HepG2 (cell line): Measurements from ENCODE around the gene ZNF618. TPM values are rescaled to one million over a fixed set of nuclear protein-coding genes. Genes with fewer than 3 reads are reported as not detected.

Source experiments
- ATAC-seq: fragments of 200-7000 bp; cut with Tn5 transposase; 3 replicates; pipeline ENCODE4 v1.9.1; 2020; ENCODE audit warnings: mild to moderate bottlenecking, moderate library complexity
- BruUV-seq: library from RNA; stranded (reverse); fragments of 400-500 nt; replicated peaks from 2 replicates; lab custom pipeline; 2021; lab: Mats Ljungman, UMichigan
- CTCF ChIA-PET: fragments of 300-600 bp; formaldehyde crosslinking; extraction: SDS; loops from one replicate; lab custom pipeline; 2021; ENCODE audit warnings: low total read pairs, inconsistent platforms, low intra/inter-chr PET ratio; lab: Yijun Ruan, JAX
- POLR2A ChIA-PET: fragments of 350-600 bp; sonication (Branson Sonifier 250); formaldehyde crosslinking; loops from one replicate; lab custom pipeline; 2020; ENCODE audit warnings: antibody characterized with exemption, inconsistent platforms; lab: Yijun Ruan, JAX
- DNase-seq: peaks from one replicate; pipeline ENCODE4 v3.0.0-alpha.2; 2015; ENCODE audit warnings: low spot score
- FAIRE-seq: peaks from 3 replicates; lab custom pipeline; 2011; peaks lifted over from hg19 to GRCh38; lab: Jason Lieb, UNC
- H2AFZ ChIP-seq: one replicate; pipeline ENCODE4 v1.6.1; 2011; ENCODE audit warnings: low read length, inconsistent platforms
- H3K27ac ChIP-seq: fragments of 300-600 bp; 3 replicates; pipeline ENCODE4 v1.8.0; 2011; ENCODE audit warnings: mixed run types, mild to moderate bottlenecking, mixed read lengths, low read length, inconsistent platforms; ENCODE audit not compliant: insufficient read depth; ENCODE audit errors: extremely low read length
- H3K27me3 ChIP-seq, 2 experiments: fragments of 200-600 bp in 1 of 2; 2 replicates in 1 of 2; 3 replicates in 1 of 2; pipeline versions ENCODE4 v1.6.0 to v1.8.0; 2011; ENCODE audit warnings: low read length in 2 of 2, mild to moderate bottlenecking in 2 of 2, moderate library complexity in 2 of 2, inconsistent platforms in 1 of 2; ENCODE audit not compliant: insufficient read depth in 2 of 2, control insufficient read depth in 1 of 2
- H3K36me3 ChIP-seq, 2 experiments: fragments of 200-600 bp in 1 of 2; replicated peaks in 1 of 2; 2 replicates in 1 of 2; 3 replicates in 1 of 2; pipeline versions ENCODE4 v1.5.1 to v1.8.0; 2011; ENCODE audit warnings: low read length in 2 of 2, inconsistent platforms in 1 of 2; ENCODE audit not compliant: insufficient read depth in 2 of 2, control insufficient read depth in 1 of 2
- H3K4me1 ChIP-seq: 2 replicates; pipeline ENCODE4 v1.5.1; 2012; ENCODE audit warnings: low read length, inconsistent platforms; ENCODE audit not compliant: insufficient read depth
- H3K4me2 ChIP-seq: 2 replicates; pipeline ENCODE4 v1.6.0; 2011; ENCODE audit warnings: low read depth, low read length, inconsistent platforms
- H3K4me3 ChIP-seq, 3 experiments: fragments of 200-600 bp in 1 of 3; sonication (generic), shearing (Covaris generic) in 1 of 3; replicated peaks in 1 of 3; 2 replicates each; pipeline ENCODE4 v1.5.1; 2011 to 2016; ENCODE audit warnings: low read length in 3 of 3, inconsistent platforms in 2 of 3, low read depth in 2 of 3, mild to moderate bottlenecking in 2 of 3, control low read depth in 1 of 3, mixed read lengths in 1 of 3; ENCODE audit not compliant: insufficient read depth in 1 of 3
- H3K79me2 ChIP-seq: one replicate; pipeline ENCODE4 v1.6.1; 2011; ENCODE audit warnings: low read length, inconsistent platforms; ENCODE audit not compliant: insufficient read depth
- H3K9ac ChIP-seq: 2 replicates; pipeline ENCODE4 v1.6.0; 2011; ENCODE audit warnings: mild to moderate bottlenecking, low read depth, low read length, inconsistent platforms; ENCODE audit not compliant: insufficient read depth
- H3K9me3 ChIP-seq: 2 replicates; pipeline ENCODE4 v1.5.1; 2012; ENCODE audit warnings: mild to moderate bottlenecking, low read length
- H4K20me1 ChIP-seq: 2 replicates; pipeline ENCODE4 v1.6.0; 2011; ENCODE audit warnings: inconsistent platforms, mild to moderate bottlenecking, low read length, moderate library complexity; ENCODE audit not compliant: insufficient read depth
- ARNT ChIP-seq: fragments of 450-650 bp; IDR thresholded peaks from 2 replicates; pipeline ENCODE4 v1.6.1; 2017
- ELF1 ChIP-seq: sonication (generic); formaldehyde crosslinking; IDR thresholded peaks from 2 replicates; pipeline ENCODE4 v1.4.0; 2020; ENCODE audit warnings: missing genetic modification reagents
- HMG20A ChIP-seq: IDR thresholded peaks from 2 replicates; pipeline ENCODE4 v1.6.1; 2016; ENCODE audit warnings: borderline replicate concordance
- HOXD1 ChIP-seq: sonication (generic); formaldehyde crosslinking; IDR thresholded peaks from 2 replicates; pipeline ENCODE4 v1.5.0; 2020; ENCODE audit warnings: missing genetic modification reagents
- NFE2 ChIP-seq: sonication (generic); formaldehyde crosslinking; IDR thresholded peaks from 2 replicates; pipeline ENCODE4 v1.4.0; 2020; ENCODE audit warnings: missing genetic modification reagents
- NR2F6 ChIP-seq, 2 experiments: IDR thresholded peaks; 2 replicates each; pipeline ENCODE4 v1.6.1; 2016; ENCODE audit warnings: antibody characterized with exemption in 1 of 2, mild to moderate bottlenecking in 1 of 2
- NRL ChIP-seq: sonication (generic); formaldehyde crosslinking; IDR thresholded peaks from 2 replicates; pipeline ENCODE4 v1.5.0; 2020; ENCODE audit warnings: missing genetic modification reagents, mild to moderate bottlenecking, moderate library complexity, borderline replicate concordance
- SNAPC2 ChIP-seq: sonication (generic); formaldehyde crosslinking; IDR thresholded peaks from 2 replicates; pipeline ENCODE4 v1.8.1; 2022; ENCODE audit warnings: mild to moderate bottlenecking, missing genetic modification reagents
- TOPORS ChIP-seq: sonication (generic); formaldehyde crosslinking; IDR thresholded peaks from 2 replicates; pipeline ENCODE4 v1.8.0; 2023; ENCODE audit warnings: mild to moderate bottlenecking, missing genetic modification reagents
- TP53 ChIP-seq: sonication (generic); formaldehyde crosslinking; conservative IDR thresholded peaks from 2 replicates; pipeline ENCODE4 v1.4.0; 2020; ENCODE audit warnings: missing genetic modification reagents
- ZBTB34 ChIP-seq: sonication (generic); formaldehyde crosslinking; IDR thresholded peaks from 2 replicates; pipeline ENCODE4 v1.8.0; 2022; ENCODE audit warnings: mild to moderate bottlenecking, missing genetic modification reagents
- ZFP36 ChIP-seq: fragments of 150-350 bp; IDR thresholded peaks from 2 replicates; pipeline ENCODE4 v1.6.1; 2018; ENCODE audit warnings: borderline replicate concordance, low read length, low read depth; ENCODE audit not compliant: partially characterized antibody
- ZFP36L2 ChIP-seq: sonication (generic); formaldehyde crosslinking; IDR thresholded peaks from 2 replicates; pipeline ENCODE4 v1.4.0; 2020; ENCODE audit warnings: missing genetic modification reagents
- ZNF207 ChIP-seq: fragments of 450-650 bp; IDR thresholded peaks from 2 replicates; pipeline ENCODE4 v1.6.1; 2016; ENCODE audit warnings: antibody characterized with exemption, borderline replicate concordance
- ZNF235 ChIP-seq: sonication (generic); formaldehyde crosslinking; IDR thresholded peaks from 2 replicates; pipeline ENCODE4 v1.8.1; 2023; ENCODE audit warnings: mild to moderate bottlenecking, missing genetic modification reagents, borderline replicate concordance
- ZNF292 ChIP-seq: sonication (generic); formaldehyde crosslinking; IDR thresholded peaks from 2 replicates; pipeline ENCODE4 v1.8.1; 2022; ENCODE audit warnings: mild to moderate bottlenecking, low read depth, missing genetic modification reagents, borderline replicate concordance
- ZNF383 ChIP-seq: sonication (generic); formaldehyde crosslinking; IDR thresholded peaks from 2 replicates; pipeline ENCODE4 v1.4.0; 2020; ENCODE audit warnings: missing genetic modification reagents, mild to moderate bottlenecking, borderline replicate concordance
- ZNF530 ChIP-seq: sonication (generic); formaldehyde crosslinking; IDR thresholded peaks from 2 replicates; pipeline ENCODE4 v1.5.0; 2020; ENCODE audit warnings: low read depth, mild to moderate bottlenecking, missing genetic modification reagents
- ZNF614 ChIP-seq: IDR thresholded peaks from 2 replicates; pipeline ENCODE4 v1.6.1; 2018; ENCODE audit warnings: missing biosample characterization, missing genetic modification reagents, inconsistent platforms, borderline replicate concordance
- ZNF878 ChIP-seq: sonication (generic); formaldehyde crosslinking; IDR thresholded peaks from 2 replicates; pipeline ENCODE4 v1.8.1; 2023; ENCODE audit warnings: mild to moderate bottlenecking, missing genetic modification reagents, moderate library complexity
- ZSCAN21 ChIP-seq: sonication (generic); formaldehyde crosslinking; IDR thresholded peaks from 2 replicates; pipeline ENCODE4 v1.8.0; 2022; ENCODE audit warnings: mild to moderate bottlenecking, missing genetic modification reagents, moderate library complexity, borderline replicate concordance
- WGBS: methylation state at CpG from one replicate; pipeline ENCODE4 v1.1.6; 2017; ENCODE audit warnings: low lambda C conversion rate; 5-methylcytosine and 5-hydroxymethylcytosine counted together
- in situ Hi-C: cut with HindIII; loops from 2 replicates; pipeline ENCODE4 v1.10.0; 2017; ENCODE audit warnings: low pct_unique_long_range_greater_than_20kb; ENCODE audit not compliant: extremely low pct_ligation_motif_present
- intact Hi-C: fragments of 100-400 bp; cut with micrococcal nuclease; formaldehyde crosslinking; loops from one replicate; pipeline ENCODE4 v1.10.0; 2022; ENCODE audit not compliant: unreplicated experiment
- polyA plus RNA-seq, 8 experiments: library from polyadenylated mRNA; depleted of rRNA in 3 of 8; stranded (reverse) in 7 of 8; unstranded in 1 of 8; fragments of >200 nt; fragmentation: Illumina TruSeq in 4 of 8; extraction: Trizol in 4 of 8; gene quantifications; 2 replicates each; pipeline versions ENCODE4 v1.2.1 to v1.2.3, GENCODE V29; 2011 to 2016; ENCODE audit warnings: low read depth in 4 of 8, missing spikeins in 1 of 8, mixed read lengths in 1 of 8; ENCODE audit not compliant: insufficient read depth in 1 of 8
- total RNA-seq, 5 experiments: library from RNA; depleted of rRNA; stranded (reverse); fragments of >200 nt; fragmentation: Illumina TruSeq; extraction: Trizol; gene quantifications; 2 replicates each; pipeline ENCODE4 v1.2.3, GENCODE V29; 2016; ENCODE audit warnings: low read depth in 1 of 5

The ZNF618 gene
- total and polyA plus RNA-seq, 2 of the 13 experiments (the other 11 are each of a cell fraction or from before 2014, with no cell fraction given) = 0.07 TPM

GRCh38 chr9:113931140-113931539 is 55.0 kb downstream of the ZNF618 start:
- Histone ChIP-seq H3K4me1 (no peaks in the 10 kb centered on the region), H2AFZ (no peak overlapping the region), H3K9ac (no peak overlapping the region), H3K27me3 (peaks cover 2 to 9% of the 10 kb centered on the region in 2 experiments; a peak in 3 of 5 replicates), H3K79me2 (no peaks in the 10 kb centered on the region), H3K9me3 (no peaks in the 10 kb centered on the region), H3K27ac (no peak overlapping the region), H3K4me3 (no peak overlapping the region), H4K20me1 (no peaks in the 10 kb centered on the region), H3K4me2 (no peak overlapping the region), H3K36me3 (no peaks in the 10 kb centered on the region)
- intact Hi-C loops (no loop called here), in situ Hi-C loops (no loop called here)
- ATAC-seq = no peak
- WGBS = 43% methylated on average over 5 of the region's 5 CpGs
- no peak for FAIRE-seq
- TF ChIP-seq ZNF530 (CRISPR knock-in tag) (no peak), ZFP36L2 (CRISPR knock-in tag) (no peak), HOXD1 (no peak), ZNF614 (CRISPR knock-in tag) (no peak), ZNF292 (no peak), ARNT (no peak), SNAPC2 (CRISPR knock-in tag) (no peak), ELF1 (no peak), NFE2 (CRISPR knock-in tag) (no peak)
- BruUV-seq = no TSS peak
- no peak for DNase-seq
- ChIA-PET CTCF (no interaction called here), POLR2A (no interaction called here)

- POLR2A ChIA-PET = no interaction called here
- Histone ChIP-seq H3K9ac (no peak overlapping the region), H4K20me1 (no peaks in the 10 kb centered on the region), H2AFZ (no peak overlapping the region), H3K4me1 (no peaks in the 10 kb centered on the region), H3K36me3 (no peaks in the 10 kb centered on the region), H3K27me3 (peaks cover 2 to 9% of the 10 kb centered on the region in 2 experiments; a peak in 3 of 5 replicates), H3K9me3 (no peaks in the 10 kb centered on the region), H3K4me3 (no peak overlapping the region), H3K27ac (no peak overlapping the region), H3K4me2 (no peak overlapping the region), H3K79me2 (no peaks in the 10 kb centered on the region)
- ATAC-seq (no peak), DNase-seq (no peak), FAIRE-seq (no peak)
- no TSS peak for BruUV-seq
- in situ Hi-C loops (no loop called here), intact Hi-C loops (no loop called here)
- CTCF ChIA-PET = no interaction called here
- WGBS = 45% methylated on average over 4 of the region's 4 CpGs
- TF ChIP-seq ZNF207 (no peak), ZBTB34 (CRISPR knock-in tag) (no peak), TP53 (no peak), HMG20A (no peak), ZNF235 (CRISPR knock-in tag) (no peak), ZSCAN21 (CRISPR knock-in tag) (no peak), NRL (CRISPR knock-in tag) (no peak), ZNF614 (CRISPR knock-in tag) (no peak), NR2F6 (IDR thresholded peaks at IDR 0.05) (no peak), NR2F6 (CRISPR knock-in tag; IDR thresholded peaks at IDR 0.05) (no peak), SNAPC2 (CRISPR knock-in tag) (no peak), ZFP36 (no peak), ZNF878 (no peak), TOPORS (CRISPR knock-in tag) (no peak), ZNF383 (CRISPR knock-in tag) (no peak)
Measured at GRCh38 chr9:113931777-113932176, 55.7 kb downstream of the ZNF618 start.
